ENCODE measurements around the gene CST5. TPM values are rescaled to one million over a fixed set of nuclear protein-coding genes. Genes with fewer than 3 reads are reported as not detected.
A peak's percentile ranks its signal among the peaks of the same experiment; 100 is the strongest.
"Not testable (repeated sequence)": the region's sequence is repeated elsewhere in the genome, so short reads cannot be mapped to it uniquely, and the experiment has no call there.

The CST5 gene
- total RNA-seq, 1 experiment from 2014 or later: not detected

DNA sequence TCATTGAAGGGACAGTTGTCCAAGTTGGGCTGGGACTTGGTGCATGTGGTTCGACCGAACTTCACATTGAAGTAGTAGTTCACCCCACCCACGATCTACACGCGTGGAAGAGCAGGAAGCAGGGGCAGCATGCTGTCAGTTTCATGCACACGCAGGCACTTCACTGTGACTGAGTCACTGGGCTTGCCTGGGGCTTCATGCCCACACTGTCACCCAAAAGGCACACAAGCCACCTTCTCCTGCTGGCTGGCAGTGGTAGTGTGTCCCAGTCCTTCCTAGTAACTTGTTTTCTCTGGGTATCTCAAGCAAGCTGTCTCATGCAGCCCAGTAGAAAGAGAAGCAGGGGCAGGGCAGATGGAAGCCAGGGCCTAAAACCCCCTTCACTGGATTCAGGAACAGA is 2.0 kb downstream of the CST5 start:
- peaks cover 3% of the 10 kb centered on the region; the same call in 1 of the 2 replicates for H3K27me3 ChIP-seq
- no peak overlapping the region for H3K27ac ChIP-seq
- no peak for DNase-seq
- no peaks in the 10 kb centered on the region for H3K9me3 ChIP-seq (replicated peaks)
- no peaks in the 10 kb centered on the region for H3K36me3 ChIP-seq
- no peaks in the 10 kb centered on the region for H3K4me1 ChIP-seq
- no peak overlapping the region for H3K4me3 ChIP-seq

DNA sequence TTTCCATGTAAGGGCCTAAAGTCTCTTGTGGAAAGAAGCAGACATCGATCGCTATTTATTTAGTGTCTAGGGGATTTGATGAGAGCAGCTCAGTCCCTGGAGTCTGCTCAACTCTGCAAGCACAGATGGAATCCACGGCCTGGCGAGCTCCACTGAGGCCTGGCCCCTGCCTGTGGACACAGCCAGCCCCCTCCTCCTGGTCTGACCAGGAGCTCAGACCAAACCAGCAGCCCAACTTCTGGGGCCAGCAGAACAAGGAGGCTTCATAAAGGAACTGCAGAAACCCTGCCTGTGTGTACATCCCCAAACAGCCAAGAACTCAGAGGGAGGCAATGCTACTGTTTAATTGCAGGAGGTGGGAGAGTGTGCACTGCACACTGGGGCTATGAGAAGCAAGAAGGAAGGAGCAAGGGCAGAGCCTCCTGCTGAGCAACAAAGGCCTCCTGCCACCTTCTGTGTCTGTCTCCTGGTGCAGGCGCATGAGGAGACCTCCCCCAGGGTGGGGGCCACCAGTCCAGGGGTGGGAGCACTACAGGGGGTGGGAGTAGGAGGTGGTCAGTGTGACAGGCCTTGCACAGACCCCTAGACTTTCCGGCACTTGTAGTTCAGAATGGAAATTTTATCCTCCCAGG is 3.8 kb downstream of the CST5 start:
- Histone ChIP-seq H3K4me1 (no peaks in the 10 kb centered on the region), H3K4me3 (no peak overlapping the region), H3K27me3 (peaks cover 2% of the 10 kb centered on the region; the same call in 1 of the 2 replicates), H3K9me3 (replicated peaks) (no peaks in the 10 kb centered on the region), H3K27ac (no peak overlapping the region), H3K36me3 (no peaks in the 10 kb centered on the region)
- no peak for DNase-seq

GRCh38 chr20:23874747-23875146 is 4.8 kb downstream of the CST5 start:
- DNase-seq: peak in 1 of 2 experiments; percentile 8
- no peak overlapping the region for H3K4me3 ChIP-seq
- no peaks in the 10 kb centered on the region for H3K9me3 ChIP-seq (replicated peaks)
- no peaks in the 10 kb centered on the region for H3K36me3 ChIP-seq
- no peaks in the 10 kb centered on the region; the same call in 1 of the 2 replicates for H3K27me3 ChIP-seq
- H3K27ac ChIP-seq: no peak overlapping the region
- no peaks in the 10 kb centered on the region for H3K4me1 ChIP-seq

- H3K27ac ChIP-seq: no peak overlapping the region
- H3K4me3 ChIP-seq: no peak overlapping the region
These were observed 6.1 kb downstream of the CST5 start for GRCh38 chr20:23873370-23874015.

GRCh38 chr20:23872065-23872464 is 7.5 kb downstream of the CST5 start:
- no peak for DNase-seq
- Histone ChIP-seq H3K36me3 (no peaks in the 10 kb centered on the region), H3K9me3 (replicated peaks) (no peaks in the 10 kb centered on the region), H3K4me3 (no peak overlapping the region), H3K27me3 (peaks cover 2% of the 10 kb centered on the region), H3K4me1 (no peaks in the 10 kb centered on the region), H3K27ac (no peak overlapping the region)

More at GRCh38 chr20:23873370-23874015, 6.1 kb downstream of the CST5 start:
- Histone ChIP-seq H3K9me3 (replicated peaks) (no peaks in the 10 kb centered on the region), H3K36me3 (no peaks in the 10 kb centered on the region), H3K4me1 (no peaks in the 10 kb centered on the region), H3K27me3 (no peaks in the 10 kb centered on the region; the same call in 1 of the 2 replicates)
- no peak for DNase-seq

DNA sequence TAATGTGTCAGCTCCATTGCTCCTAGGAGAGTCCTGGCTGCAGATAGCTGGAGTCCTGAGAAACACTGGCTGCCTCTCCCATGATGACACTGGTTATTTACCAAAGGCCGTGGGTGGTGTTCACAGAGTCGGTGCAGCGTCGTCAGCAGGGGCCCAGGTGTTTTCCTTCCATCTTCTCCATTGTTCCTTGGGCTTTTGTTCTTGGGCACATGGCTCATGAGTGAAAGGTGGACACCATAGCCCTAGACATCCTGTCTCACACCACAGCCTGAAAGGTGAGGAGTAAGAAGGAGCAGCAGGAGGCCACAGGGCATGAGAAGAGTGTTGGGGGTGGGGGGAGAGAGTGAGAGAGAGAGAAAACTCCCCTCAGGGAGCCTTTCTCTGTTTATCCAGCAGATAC is 9.1 kb downstream of the CST5 start:
- Histone ChIP-seq H3K4me1 (no peaks in the 10 kb centered on the region), H3K27ac (no peak overlapping the region), H3K27me3 (peaks cover 4% of the 10 kb centered on the region), H3K36me3 (no peaks in the 10 kb centered on the region), H3K9me3 (replicated peaks) (no peaks in the 10 kb centered on the region), H3K4me3 (no peak overlapping the region)
- DNase-seq: no peak

DNA sequence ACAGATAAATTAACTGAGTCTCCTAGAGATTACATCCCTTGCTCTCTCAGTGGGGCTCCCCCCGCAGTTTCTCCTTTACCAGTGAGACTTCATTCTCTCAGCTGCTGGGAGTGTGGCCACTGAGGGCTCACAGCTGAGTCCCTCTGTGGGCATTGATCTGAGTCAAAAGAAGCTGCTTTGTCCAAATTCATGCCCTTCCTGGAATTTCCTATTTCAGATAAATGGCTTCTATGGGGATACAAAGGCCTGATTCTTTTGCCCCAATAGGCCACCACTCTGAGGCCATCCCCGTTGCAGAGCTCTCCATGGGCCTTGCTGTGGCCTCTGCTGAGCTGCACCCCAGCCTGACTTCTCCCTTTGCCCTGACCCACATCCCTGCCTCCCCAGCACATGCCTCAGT is 10.0 kb downstream of the CST5 start:
- no peak overlapping the region for H3K4me3 ChIP-seq
- H3K9me3 ChIP-seq (replicated peaks): no peaks in the 10 kb centered on the region
- DNase-seq: no peak
- H3K27me3 ChIP-seq: peaks cover 4% of the 10 kb centered on the region
- no peak overlapping the region for H3K27ac ChIP-seq
- H3K36me3 ChIP-seq: no peaks in the 10 kb centered on the region
- H3K4me1 ChIP-seq: no peaks in the 10 kb centered on the region

DNA sequence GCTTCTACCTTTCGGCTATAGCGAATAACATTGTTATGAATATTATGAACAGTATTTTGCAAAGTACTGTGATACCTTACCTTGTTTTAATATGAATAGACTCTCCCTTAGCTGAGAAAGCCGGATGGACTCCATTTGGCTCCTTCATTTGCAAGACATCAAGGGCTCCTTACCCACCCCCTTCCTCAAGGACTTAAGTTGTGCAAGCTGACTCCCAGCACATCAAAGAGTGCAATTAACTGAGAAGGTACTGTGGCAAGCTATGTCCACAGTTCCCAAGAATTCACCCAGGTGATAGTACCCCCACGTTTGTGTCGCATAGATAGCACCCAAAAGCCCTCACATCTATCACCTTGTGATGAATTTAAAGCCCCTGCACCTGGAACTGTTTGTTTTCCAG is 11.2 kb downstream of the CST5 start:
- no peak for DNase-seq
- no peak overlapping the region for H3K4me3 ChIP-seq
- no peaks in the 10 kb centered on the region for H3K36me3 ChIP-seq
- H3K4me1 ChIP-seq: no peaks in the 10 kb centered on the region
- no peaks in the 10 kb centered on the region for H3K9me3 ChIP-seq (replicated peaks)
- peaks cover 4% of the 10 kb centered on the region; the same call in 1 of the 2 replicates for H3K27me3 ChIP-seq
- H3K27ac ChIP-seq: no peak overlapping the region

GRCh38 chr20:23867152-23867776 is 12.3 kb downstream of the CST5 start:
- H3K4me3 ChIP-seq: no peak overlapping the region
- H3K4me1 ChIP-seq: no peaks in the 10 kb centered on the region

GRCh38 chr20:23860771-23861170 is 18.8 kb downstream of the CST5 start:
- not testable (repeated sequence) for H3K27me3 ChIP-seq; H3K9me3 ChIP-seq (replicated peaks); H3K27ac ChIP-seq; H3K4me3 ChIP-seq; DNase-seq; H3K4me1 ChIP-seq; H3K36me3 ChIP-seq

More at GRCh38 chr20:23867152-23867776, 12.3 kb downstream of the CST5 start:
- H3K36me3 ChIP-seq: no peaks in the 10 kb centered on the region
- no peak for DNase-seq
- no peak overlapping the region for H3K27ac ChIP-seq
- H3K27me3 ChIP-seq: peaks cover 4% of the 10 kb centered on the region; the same call in 1 of the 2 replicates
- no peaks in the 10 kb centered on the region for H3K9me3 ChIP-seq (replicated peaks)

- H3K27ac ChIP-seq: no peak overlapping the region
- H3K4me3 ChIP-seq: no peak overlapping the region
- no peaks in the 10 kb centered on the region for H3K4me1 ChIP-seq
- H3K9me3 ChIP-seq (replicated peaks): no peaks in the 10 kb centered on the region
- no peaks in the 10 kb centered on the region for H3K27me3 ChIP-seq
- no peak for DNase-seq
- H3K36me3 ChIP-seq: no peaks in the 10 kb centered on the region
These were observed 21.5 kb downstream of the CST5 start for GRCh38 chr20:23857962-23858595.

DNA sequence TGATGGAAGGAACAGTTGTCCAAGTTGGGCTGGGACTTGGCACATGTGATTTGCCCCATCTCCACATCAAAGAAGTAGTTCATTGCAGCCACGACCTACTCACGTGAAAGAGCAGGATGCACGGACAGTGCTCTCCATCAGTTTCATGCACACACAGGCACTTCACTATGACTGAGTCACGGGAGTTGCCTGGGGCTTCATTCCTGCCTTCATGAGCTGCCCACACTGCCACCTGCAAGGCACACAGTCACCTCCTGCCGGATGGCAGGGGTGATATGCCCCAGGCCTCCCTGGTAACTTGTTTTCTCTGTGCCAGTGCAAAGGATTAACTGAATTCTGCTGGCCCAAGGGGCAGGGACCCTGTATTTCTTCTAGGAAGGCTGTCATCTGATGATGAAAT is 22.8 kb downstream of the CST5 start:
- no peaks in the 10 kb centered on the region for H3K36me3 ChIP-seq
- no peak for DNase-seq
- no peaks in the 10 kb centered on the region for H3K9me3 ChIP-seq (replicated peaks)
- H3K4me1 ChIP-seq: no peaks in the 10 kb centered on the region
- no peak overlapping the region for H3K4me3 ChIP-seq
- no peak overlapping the region for H3K27ac ChIP-seq
- H3K27me3 ChIP-seq: no peaks in the 10 kb centered on the region

GRCh38 chr20:23856226-23856625 is 23.3 kb downstream of the CST5 start:
- H3K27me3 ChIP-seq: no peaks in the 10 kb centered on the region
- no peak overlapping the region for H3K4me3 ChIP-seq
- H3K27ac ChIP-seq: no peak overlapping the region
- no peaks in the 10 kb centered on the region for H3K4me1 ChIP-seq
- no peaks in the 10 kb centered on the region for H3K9me3 ChIP-seq (replicated peaks)
- H3K36me3 ChIP-seq: no peaks in the 10 kb centered on the region
- DNase-seq: no peak

- Histone ChIP-seq H3K9me3 (replicated peaks) (no peaks in the 10 kb centered on the region), H3K27ac (no peak overlapping the region), H3K27me3 (no peaks in the 10 kb centered on the region), H3K36me3 (no peaks in the 10 kb centered on the region), H3K4me3 (no peak overlapping the region), H3K4me1 (no peaks in the 10 kb centered on the region)
- DNase-seq: no peak
These were observed 37.9 kb downstream of the CST5 start for GRCh38 chr20:23841693-23842092.

GRCh38 chr20:23835716-23836115 is 43.8 kb downstream of the CST5 start:
- H3K4me3 ChIP-seq: no peak overlapping the region
- no peaks in the 10 kb centered on the region for H3K36me3 ChIP-seq
- no peaks in the 10 kb centered on the region for H3K4me1 ChIP-seq
- no peak for DNase-seq
- no peaks in the 10 kb centered on the region for H3K9me3 ChIP-seq (replicated peaks)
- no peaks in the 10 kb centered on the region for H3K27me3 ChIP-seq
- no peak overlapping the region for H3K27ac ChIP-seq

All from SJCRH30 (cell line).